HEK293 (cell line): Measurements from ENCODE around the gene ABI3BP.

ENCODE experiments used
- CTCF ChIA-PET: fragments of 350-600 bp; formaldehyde crosslinking; extraction: SDS; loops from one replicate; lab custom pipeline; 2021; ENCODE audit warnings: antibody characterized with exemption; lab: Yijun Ruan, JAX
- POLR2A ChIA-PET: fragments of 300-600 bp; formaldehyde crosslinking; extraction: SDS; loops from one replicate; lab custom pipeline; 2020; ENCODE audit warnings: antibody characterized with exemption, inconsistent platforms; lab: Yijun Ruan, JAX
- H3K27ac ChIP-seq: fragments of 200-500 bp; sonication (Bioruptor generic); 2 replicates; pipeline ENCODE4 v1.5.1; 2014; ENCODE audit warnings: low read depth, low read length, control low read depth, inconsistent platforms; ENCODE audit errors: extremely low read depth
- H3K36me3 ChIP-seq, 2 experiments: fragments of 200-500 bp in 1 of 2; sonication (Bioruptor generic) in 1 of 2; 1 replicate in 1 of 2; 2 replicates in 1 of 2; pipeline ENCODE4 v1.5.1; 2014 to 2017; ENCODE audit warnings: inconsistent platforms in 2 of 2, low read length in 2 of 2; ENCODE audit not compliant: control insufficient read depth in 2 of 2, insufficient read depth in 1 of 2
- H3K4me1 ChIP-seq: fragments of 200-500 bp; sonication (Bioruptor generic); 2 replicates; pipeline ENCODE4 v1.5.1; 2014; ENCODE audit warnings: mild to moderate bottlenecking, low read length, inconsistent platforms; ENCODE audit not compliant: control insufficient read depth, insufficient read depth
- H3K4me3 ChIP-seq: 2 replicates; pipeline ENCODE4 v1.5.1; 2011; ENCODE audit warnings: low read depth, mild to moderate bottlenecking, control low read depth, low read length, moderate library complexity
- H3K9me3 ChIP-seq: fragments of 200-500 bp; sonication (Bioruptor generic); 2 replicates; pipeline ENCODE4 v1.5.1; 2014; ENCODE audit warnings: low read depth, low read length, inconsistent platforms; ENCODE audit not compliant: control insufficient read depth, insufficient read depth
- BCL11B ChIP-seq: fragments of 450-650 bp; formaldehyde crosslinking; IDR thresholded peaks from 2 replicates; pipeline ENCODE4 v1.5.1; 2016; ENCODE audit warnings: low read depth, missing biosample characterization, missing genetic modification characterization
- KLF1 ChIP-seq: fragments of 450-650 bp; formaldehyde crosslinking; IDR thresholded peaks from 2 replicates; pipeline ENCODE4 v1.5.1; 2016; ENCODE audit warnings: missing biosample characterization, missing genetic modification characterization
- KLF17 ChIP-seq: fragments of 450-650 bp; formaldehyde crosslinking; IDR thresholded peaks from 2 replicates; pipeline ENCODE4 v1.5.1; 2016; ENCODE audit warnings: missing biosample characterization, missing genetic modification characterization
- PRDM10 ChIP-seq: fragments of 450-650 bp; formaldehyde crosslinking; IDR thresholded peaks from 2 replicates; pipeline ENCODE4 v1.5.1; 2016; ENCODE audit warnings: missing biosample characterization, missing genetic modification characterization
- SCRT1 ChIP-seq: fragments of 450-650 bp; formaldehyde crosslinking; IDR thresholded peaks from 2 replicates; pipeline ENCODE4 v1.5.1; 2016; ENCODE audit warnings: missing biosample characterization, missing genetic modification characterization, borderline replicate concordance
- ZBTB44 ChIP-seq: fragments of 450-650 bp; IDR thresholded peaks from 2 replicates; pipeline ENCODE4 v1.5.1; 2018; ENCODE audit warnings: missing biosample characterization, mild to moderate bottlenecking, missing genetic modification characterization
- ZFP41 ChIP-seq: fragments of 450-650 bp; formaldehyde crosslinking; IDR thresholded peaks from 2 replicates; pipeline ENCODE4 v1.5.1; 2016; ENCODE audit warnings: missing biosample characterization, missing genetic modification characterization, borderline replicate concordance
- ZNF148 ChIP-seq: fragments of 450-650 bp; formaldehyde crosslinking; IDR thresholded peaks from 2 replicates; pipeline ENCODE4 v1.5.0; 2017; ENCODE audit warnings: missing biosample characterization, missing genetic modification characterization, borderline replicate concordance
- ZNF174 ChIP-seq: fragments of 450-650 bp; formaldehyde crosslinking; IDR thresholded peaks from 2 replicates; pipeline ENCODE4 v1.5.0; 2017; ENCODE audit warnings: missing biosample characterization, mild to moderate bottlenecking, missing genetic modification characterization
- ZNF311 ChIP-seq: fragments of 450-650 bp; formaldehyde crosslinking; IDR thresholded peaks from 2 replicates; pipeline ENCODE4 v1.5.1; 2017; ENCODE audit warnings: missing biosample characterization, missing genetic modification characterization, borderline replicate concordance
- ZNF335 ChIP-seq: fragments of 450-650 bp; formaldehyde crosslinking; conservative IDR thresholded peaks from 2 replicates; pipeline ENCODE4 v1.5.1; 2016; ENCODE audit warnings: missing biosample characterization, missing genetic modification characterization
- ZNF341 ChIP-seq: fragments of 450-650 bp; formaldehyde crosslinking; IDR thresholded peaks from 2 replicates; pipeline ENCODE4; 2016; ENCODE audit warnings: low read depth, missing biosample characterization, missing genetic modification characterization
- ZNF350 ChIP-seq: fragments of 450-650 bp; formaldehyde crosslinking; IDR thresholded peaks from 2 replicates; pipeline ENCODE4 v1.5.0; 2017; ENCODE audit warnings: missing biosample characterization, mild to moderate bottlenecking, missing genetic modification characterization
- ZNF354C ChIP-seq: fragments of 450-650 bp; formaldehyde crosslinking; IDR thresholded peaks from 2 replicates; pipeline ENCODE4 v1.5.1; 2016; ENCODE audit warnings: missing biosample characterization, missing genetic modification characterization, low read depth, borderline replicate concordance
- ZNF548 ChIP-seq: fragments of 450-650 bp; formaldehyde crosslinking; IDR thresholded peaks from 2 replicates; pipeline ENCODE4 v1.5.1; 2016; ENCODE audit warnings: missing biosample characterization, missing genetic modification characterization
- ZNF561 ChIP-seq: fragments of 450-650 bp; IDR thresholded peaks from 2 replicates; pipeline ENCODE4 v1.5.1; 2018; ENCODE audit warnings: missing biosample characterization, missing genetic modification characterization, borderline replicate concordance
- ZNF670 ChIP-seq: fragments of 450-650 bp; formaldehyde crosslinking; IDR thresholded peaks from 2 replicates; pipeline ENCODE4 v1.5.1; 2016; ENCODE audit warnings: missing biosample characterization, missing genetic modification characterization, low read depth
- ZNF692 ChIP-seq: fragments of 450-650 bp; formaldehyde crosslinking; IDR thresholded peaks from 2 replicates; pipeline ENCODE4 v1.5.1; 2016; ENCODE audit warnings: missing biosample characterization, missing genetic modification characterization
- ZNF701 ChIP-seq: fragments of 450-650 bp; formaldehyde crosslinking; IDR thresholded peaks from 2 replicates; pipeline ENCODE4 v1.5.1; 2016; ENCODE audit warnings: missing biosample characterization, missing genetic modification characterization
- ZNF776 ChIP-seq: fragments of 450-650 bp; formaldehyde crosslinking; IDR thresholded peaks from 2 replicates; pipeline ENCODE4 v1.5.0; 2017; ENCODE audit warnings: missing biosample characterization, missing genetic modification characterization, borderline replicate concordance
- ZNF777 ChIP-seq: fragments of 450-650 bp; formaldehyde crosslinking; IDR thresholded peaks from 2 replicates; pipeline ENCODE4 v1.5.1; 2017; ENCODE audit warnings: missing biosample characterization, missing genetic modification characterization, borderline replicate concordance
- ZNF792 ChIP-seq: fragments of 450-650 bp; formaldehyde crosslinking; IDR thresholded peaks from 2 replicates; pipeline ENCODE4 v1.5.1; 2016; ENCODE audit warnings: missing biosample characterization, missing genetic modification characterization
- TF ChIP-seq, protein P1 (sequence below): fragments of 450-650 bp; formaldehyde crosslinking; IDR thresholded peaks from 2 replicates; pipeline ENCODE4 v1.5.1; 2016; ENCODE audit warnings: missing biosample characterization, missing genetic modification characterization

ABI3BP gene

GRCh38 chr3:101026244-101026643, 33.0 kb upstream of the ABI3BP start:
- no peak for TF ChIP-seq ZNF311 (tag by site-specific recombination)
- TF ChIP-seq KLF1 = no peak
- TF ChIP-seq ZNF148 (tag by site-specific recombination) = no peak
- TF ChIP-seq PRDM10 = no peak
- TF ChIP-seq BCL11B = no peak
- TF ChIP-seq ZNF692 (tag by site-specific recombination) = no peak
- no peak for TF ChIP-seq ZFP41 (tag by site-specific recombination)
- TF ChIP-seq ZNF670 (tag by site-specific recombination) = no peak
- Histone ChIP-seq H3K36me3 (no peaks in the 10 kb centered on the region), H3K9me3 (no peaks in the 10 kb centered on the region), H3K4me3 (no peak overlapping the region), H3K4me1 (no peaks in the 10 kb centered on the region), H3K27ac (no peak overlapping the region)
- ChIA-PET POLR2A (no interaction called here), CTCF (interaction anchor here (0.7 kb wide), 1 partner anchor 207 kb away, joined by 3 read pairs; no protein-coding TSS in a partner anchor)

DNA sequence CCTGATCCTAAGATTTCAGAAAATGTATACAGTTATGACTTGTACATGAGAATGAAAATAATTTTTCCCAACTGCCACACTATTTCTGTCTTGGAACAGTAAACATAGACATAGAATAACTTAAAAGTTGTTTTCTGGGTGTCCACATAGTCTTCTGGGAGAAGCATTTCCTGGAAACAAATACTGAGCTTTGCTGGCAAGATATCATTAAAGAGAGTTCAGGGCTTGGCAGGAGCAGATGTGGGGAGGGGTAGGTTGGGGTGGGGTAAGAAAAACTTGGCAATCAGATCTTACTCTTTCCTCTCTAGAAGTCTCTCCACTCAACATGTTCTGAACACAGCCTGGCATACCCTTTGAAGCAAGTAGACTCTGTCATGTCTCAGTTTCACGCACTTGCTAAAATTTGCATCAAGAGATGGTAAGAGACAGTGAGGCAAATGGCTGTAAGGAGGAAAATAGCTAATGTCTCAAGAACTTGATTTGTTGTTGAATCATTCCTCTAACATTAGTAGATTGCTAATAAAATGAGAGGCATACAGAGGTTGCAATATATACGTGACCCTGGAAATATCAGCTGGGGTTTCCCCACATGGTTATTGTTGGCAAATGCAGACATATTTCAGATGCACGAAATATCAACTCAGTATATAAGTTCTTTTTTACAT, 27.3 kb upstream of the ABI3BP start:
- CTCF ChIA-PET = no interaction called here
- Histone ChIP-seq H3K4me1 (no peaks in the 10 kb centered on the region), H3K9me3 (no peaks in the 10 kb centered on the region), H3K4me3 (no peak overlapping the region), H3K36me3 (no peaks in the 10 kb centered on the region), H3K27ac (no peak overlapping the region)
- POLR2A ChIA-PET = no interaction called here
- TF ChIP-seq SCRT1 (no peak), ZNF354C (tag by site-specific recombination) (no peak), ZNF561 (no peak), ZNF792 (tag by site-specific recombination) (no peak), ZBTB44 (tag by site-specific recombination) (no peak), ZNF174 (no peak), ZNF776 (no peak), ZNF341 (tag by site-specific recombination) (no peak), KLF17 (tag by site-specific recombination) (no peak), ZNF777 (tag by site-specific recombination) (no peak), ZNF335 (no peak), ZNF701 (tag by site-specific recombination) (no peak), ZNF350 (no peak), ZNF548 (tag by site-specific recombination) (no peak)
- TF ChIP-seq, protein P1, sequence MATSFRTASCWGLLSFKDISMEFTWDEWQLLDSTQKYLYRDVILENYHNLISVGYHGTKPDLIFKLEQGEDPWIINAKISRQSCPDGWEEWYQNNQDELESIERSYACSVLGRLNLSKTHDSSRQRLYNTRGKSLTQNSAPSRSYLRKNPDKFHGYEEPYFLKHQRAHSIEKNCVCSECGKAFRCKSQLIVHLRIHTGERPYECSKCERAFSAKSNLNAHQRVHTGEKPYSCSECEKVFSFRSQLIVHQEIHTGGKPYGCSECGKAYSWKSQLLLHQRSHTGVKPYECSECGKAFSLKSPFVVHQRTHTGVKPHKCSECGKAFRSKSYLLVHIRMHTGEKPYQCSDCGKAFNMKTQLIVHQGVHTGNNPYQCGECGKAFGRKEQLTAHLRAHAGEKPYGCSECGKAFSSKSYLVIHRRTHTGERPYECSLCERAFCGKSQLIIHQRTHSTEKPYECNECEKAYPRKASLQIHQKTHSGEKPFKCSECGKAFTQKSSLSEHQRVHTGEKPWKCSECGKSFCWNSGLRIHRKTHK (tag by site-specific recombination) = no peak
